ENCODE measurements around the gene TNP1. TPM values are rescaled to one million over a fixed set of nuclear protein-coding genes. Genes with fewer than 3 reads are reported as not detected.

Gene TNP1
- total RNA-seq, 2 donors from 2014 or later, result 251 TPM; not detected in 1

DNA sequence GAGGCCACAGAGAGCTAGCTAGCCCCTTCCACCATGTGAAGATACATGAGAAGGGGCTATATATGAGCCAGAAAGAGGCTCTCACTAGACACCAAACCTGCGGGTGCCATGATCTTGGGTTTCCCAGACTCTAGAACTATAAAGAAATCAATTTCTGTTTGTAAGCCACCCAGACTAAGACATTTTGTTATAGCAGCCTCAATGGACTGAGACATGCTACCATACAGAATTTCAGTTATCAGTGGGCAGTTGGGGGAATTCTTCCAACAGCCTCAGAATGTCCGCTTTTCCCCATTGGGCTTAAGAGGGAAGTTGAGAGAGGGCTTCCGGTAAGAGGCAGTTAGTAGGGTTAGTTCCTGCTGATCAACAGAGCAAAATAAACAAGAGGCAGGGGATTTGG is 39.2 kb downstream of the TNP1 start:
- TF ChIP-seq, protein P1, sequence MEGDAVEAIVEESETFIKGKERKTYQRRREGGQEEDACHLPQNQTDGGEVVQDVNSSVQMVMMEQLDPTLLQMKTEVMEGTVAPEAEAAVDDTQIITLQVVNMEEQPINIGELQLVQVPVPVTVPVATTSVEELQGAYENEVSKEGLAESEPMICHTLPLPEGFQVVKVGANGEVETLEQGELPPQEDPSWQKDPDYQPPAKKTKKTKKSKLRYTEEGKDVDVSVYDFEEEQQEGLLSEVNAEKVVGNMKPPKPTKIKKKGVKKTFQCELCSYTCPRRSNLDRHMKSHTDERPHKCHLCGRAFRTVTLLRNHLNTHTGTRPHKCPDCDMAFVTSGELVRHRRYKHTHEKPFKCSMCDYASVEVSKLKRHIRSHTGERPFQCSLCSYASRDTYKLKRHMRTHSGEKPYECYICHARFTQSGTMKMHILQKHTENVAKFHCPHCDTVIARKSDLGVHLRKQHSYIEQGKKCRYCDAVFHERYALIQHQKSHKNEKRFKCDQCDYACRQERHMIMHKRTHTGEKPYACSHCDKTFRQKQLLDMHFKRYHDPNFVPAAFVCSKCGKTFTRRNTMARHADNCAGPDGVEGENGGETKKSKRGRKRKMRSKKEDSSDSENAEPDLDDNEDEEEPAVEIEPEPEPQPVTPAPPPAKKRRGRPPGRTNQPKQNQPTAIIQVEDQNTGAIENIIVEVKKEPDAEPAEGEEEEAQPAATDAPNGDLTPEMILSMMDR (IDR thresholded peaks at IDR 0.05), result no peak
- no peak for TF ChIP-seq POLR2A (IDR thresholded peaks at IDR 0.05)
- Histone ChIP-seq H3K36me3 (no peaks in the 10 kb centered on the region), H3K4me1 (replicated peaks) (no peaks in the 10 kb centered on the region), H3K4me3 (no peak overlapping the region), H3K27me3 (replicated peaks; ENCODE audit: insufficient read depth) (no peaks in the 10 kb centered on the region), H3K27ac (no peak overlapping the region), H3K9me3 (no peaks in the 10 kb centered on the region)
- no peak for DNase-seq (ENCODE audit: low spot score)
- intact Hi-C loops (cut with DNase I), result no loop called here
- WGBS, result 94% methylated on average over 3 of the region's 3 CpGs

DNA sequence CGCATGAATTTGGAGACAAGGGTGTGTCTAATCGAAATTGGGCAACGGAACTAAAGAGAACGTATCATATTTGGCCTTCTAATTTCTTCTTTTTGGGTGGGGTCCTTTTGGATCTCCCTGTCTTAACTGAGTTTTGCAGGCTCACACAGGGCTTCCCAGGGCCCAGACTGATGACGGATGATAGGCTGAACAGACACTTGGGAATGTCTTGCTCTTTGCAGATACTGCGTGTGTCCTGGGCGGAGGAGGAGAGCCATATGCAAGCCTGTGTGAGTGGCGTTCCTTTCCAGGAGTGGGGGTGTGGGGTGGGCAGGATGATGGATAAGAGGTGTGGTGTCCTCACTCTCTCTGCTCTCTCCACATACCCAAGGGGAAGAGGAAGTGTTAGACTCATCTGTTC is 40.1 kb downstream of the TNP1 start:
- no peak overlapping the region for H3K4me3 ChIP-seq
- no peak for DNase-seq (ENCODE audit: low spot score)
- no peaks in the 10 kb centered on the region for H3K4me1 ChIP-seq (replicated peaks)
- H3K27me3 ChIP-seq (replicated peaks; ENCODE audit: insufficient read depth), result no peaks in the 10 kb centered on the region
- no peak for TF ChIP-seq POLR2AphosphoS5 (IDR thresholded peaks at IDR 0.05)
- TF ChIP-seq, protein P1 (IDR thresholded peaks at IDR 0.05), result no peak
- TF ChIP-seq POLR2A (IDR thresholded peaks at IDR 0.05), result no peak
- WGBS, result 94% methylated on average over 8 of the region's 8 CpGs
- no peaks in the 10 kb centered on the region for H3K9me3 ChIP-seq
- H3K36me3 ChIP-seq, result no peaks in the 10 kb centered on the region
- intact Hi-C loops (cut with DNase I), result no loop called here
- H3K27ac ChIP-seq, result no peak overlapping the region

DNA sequence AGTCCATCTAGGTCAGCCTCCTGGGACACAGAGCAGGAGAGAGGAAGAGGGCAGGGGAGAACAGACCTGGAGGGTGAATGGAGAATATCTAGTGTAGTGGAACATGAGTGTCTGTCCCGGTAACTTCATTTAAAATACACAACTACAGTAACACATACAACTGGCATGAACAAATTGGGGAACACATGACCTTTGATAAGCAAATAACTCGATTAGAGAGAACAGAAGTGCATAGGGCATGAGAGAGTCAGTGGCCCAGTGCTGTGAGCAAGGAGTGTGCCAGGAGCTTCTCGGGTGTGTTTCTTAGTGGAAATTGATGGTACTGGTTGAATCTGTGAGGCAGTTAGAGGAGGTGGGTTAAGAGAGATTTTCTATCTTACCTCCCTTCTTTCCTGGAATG is 40.8 kb downstream of the TNP1 start:
- 87% methylated on average over 3 of the region's 3 CpGs for WGBS
- no peaks in the 10 kb centered on the region for H3K9me3 ChIP-seq
- H3K27ac ChIP-seq, result no peak overlapping the region
- TF ChIP-seq POLR2A (IDR thresholded peaks at IDR 0.05), result no peak
- no peak for TF ChIP-seq POLR2AphosphoS5 (IDR thresholded peaks at IDR 0.05)
- TF ChIP-seq, protein P1 (IDR thresholded peaks at IDR 0.05), result no peak
- no peaks in the 10 kb centered on the region for H3K4me1 ChIP-seq (replicated peaks)
- no peaks in the 10 kb centered on the region for H3K36me3 ChIP-seq
- intact Hi-C loops (cut with DNase I), result no loop called here
- H3K27me3 ChIP-seq (replicated peaks; ENCODE audit: insufficient read depth), result no peaks in the 10 kb centered on the region
- no peak for DNase-seq (ENCODE audit: low spot score)
- H3K4me3 ChIP-seq, result no peak overlapping the region

DNA sequence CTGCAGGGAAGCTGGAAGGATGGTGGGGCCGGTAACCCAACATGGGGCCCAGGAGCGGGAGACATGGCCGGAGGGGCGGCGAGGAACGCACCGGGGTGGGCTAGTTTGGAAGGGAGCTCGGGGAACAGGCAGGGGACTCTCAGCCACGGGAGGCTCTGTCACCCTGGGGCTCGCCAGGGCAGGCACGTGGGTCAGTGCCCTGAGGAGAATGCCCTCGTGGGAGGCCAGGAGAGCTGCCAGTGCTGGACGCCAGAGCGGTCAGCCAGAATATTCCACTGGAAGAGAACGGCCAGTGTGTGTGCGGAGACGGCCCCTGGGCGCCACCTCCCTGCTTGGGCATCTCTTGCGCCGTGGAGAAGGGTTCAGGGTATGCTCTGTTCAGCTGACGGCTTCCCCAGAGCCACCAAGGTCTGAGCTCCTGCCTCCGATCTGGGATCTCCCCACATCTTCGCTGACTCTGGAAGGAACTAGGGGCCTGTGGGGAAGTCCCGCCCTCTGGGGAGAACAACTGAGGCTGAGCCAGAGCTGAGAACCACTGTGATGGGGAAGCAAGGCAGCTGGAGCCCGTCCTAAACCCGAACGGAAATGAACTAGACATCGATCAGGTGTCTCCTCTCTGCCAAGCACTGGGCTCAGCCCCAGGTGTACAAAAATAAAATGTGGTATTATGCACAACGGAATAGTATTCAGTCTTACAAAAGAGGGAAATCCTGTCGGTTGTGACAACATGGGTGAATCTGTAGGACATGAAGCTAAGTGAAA is 49.3 kb downstream of the TNP1 start:
- H3K27me3 ChIP-seq (replicated peaks; ENCODE audit: insufficient read depth), result no peaks in the 10 kb centered on the region
- WGBS, result 92% methylated on average over 29 of the region's 30 CpGs
- intact Hi-C loops (cut with DNase I), result no loop called here

More for the DNA sequence above, 49.3 kb downstream of the TNP1 start:
- Histone ChIP-seq H3K36me3 (no peaks in the 10 kb centered on the region), H3K4me1 (replicated peaks) (no peaks in the 10 kb centered on the region), H3K9me3 (no peaks in the 10 kb centered on the region), H3K4me3 (no peak overlapping the region), H3K27ac (no peak overlapping the region)
- TF ChIP-seq POLR2A (IDR thresholded peaks at IDR 0.05), result no peak
- TF ChIP-seq POLR2AphosphoS5 (IDR thresholded peaks at IDR 0.05), result no peak
- TF ChIP-seq, protein P1 (IDR thresholded peaks at IDR 0.05), result no peak
- no peak for DNase-seq (ENCODE audit: low spot score)

Other genes starting within 250 kb of the TNP1 start
- gene IGFBP2, start 226.6 kb downstream of the TNP1 start, total RNA-seq, result 100 to 1,000 TPM; 152 to 250 TPM
- gene IGFBP5, start 164.5 kb downstream of the TNP1 start, total RNA-seq, result 100 to 1,000 TPM; 162 to 319 TPM